ENCODE measurements around the gene RAP1GDS1. TPM values are rescaled to one million over a fixed set of nuclear protein-coding genes. Genes with fewer than 3 reads are reported as not detected.
A peak's percentile ranks its signal among the peaks of the same experiment; 100 is the strongest.
"Not testable (repeated sequence)": the region's sequence is repeated elsewhere in the genome, so short reads cannot be mapped to it uniquely, and the experiment has no call there.

The RAP1GDS1 gene
- total RNA-seq, 1 experiment from 2014 or later = 48.6 TPM

DNA sequence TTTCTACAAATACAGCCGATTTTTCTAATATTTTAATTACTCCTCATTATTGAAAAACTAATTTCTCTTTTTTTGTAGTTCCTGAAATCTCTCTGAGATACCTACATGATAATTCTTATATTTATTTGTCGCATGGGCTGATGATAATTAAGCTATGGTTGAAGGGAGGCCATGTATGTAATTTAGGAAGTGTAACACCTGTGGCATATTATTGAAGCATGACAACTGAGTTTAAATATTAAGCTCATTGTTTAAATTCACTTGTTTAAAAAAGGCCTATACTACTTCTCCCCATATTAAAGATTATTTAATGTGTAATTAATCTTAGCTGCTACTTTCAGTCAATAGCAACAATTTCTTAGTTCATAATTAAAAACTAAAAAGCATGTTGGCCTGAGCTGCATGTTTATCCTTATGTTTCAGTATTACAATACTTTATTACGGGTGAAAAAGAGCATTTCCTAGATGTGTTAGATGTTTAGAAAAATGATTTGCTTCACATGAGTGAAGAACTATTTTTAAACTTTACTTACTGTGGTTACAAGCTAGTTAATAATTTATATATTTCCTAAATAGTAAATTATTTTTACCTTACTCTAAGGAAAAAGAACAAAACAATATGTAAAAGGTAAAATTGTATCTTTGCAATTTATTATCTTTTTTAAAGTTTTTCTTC is 122.4 kb downstream of the RAP1GDS1 start:
- no peak for DNase-seq (ENCODE audit: low read depth, low spot score)
- in situ Hi-C loops (cut with HindIII; ENCODE audit: low pct_unique_long_range_greater_than_20kb, low sequenced_read_pairs) = no loop called here

DNA sequence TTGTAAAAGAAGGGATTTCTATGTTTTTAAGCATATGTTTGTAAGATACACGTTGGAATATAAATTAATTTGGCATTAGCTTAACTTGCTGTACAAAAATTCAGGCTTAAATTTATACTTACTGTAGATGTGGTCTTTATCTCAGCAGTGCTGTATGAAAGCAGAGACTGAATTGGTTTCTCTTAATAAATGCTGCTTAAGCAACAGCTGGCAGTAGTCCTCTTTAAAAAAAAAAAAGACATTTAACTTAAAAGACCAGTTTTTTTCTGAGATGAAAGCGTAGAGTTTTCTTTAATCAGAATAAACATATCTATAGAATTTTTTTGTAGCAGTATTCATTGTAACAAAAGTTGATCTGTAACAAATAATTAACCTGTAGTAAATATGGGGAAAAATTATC is 124.6 kb downstream of the RAP1GDS1 start:
- in situ Hi-C loops (cut with HindIII; ENCODE audit: low pct_unique_long_range_greater_than_20kb, low sequenced_read_pairs) = no loop called here
- DNase-seq (ENCODE audit: low read depth, low spot score) = no peak

DNA sequence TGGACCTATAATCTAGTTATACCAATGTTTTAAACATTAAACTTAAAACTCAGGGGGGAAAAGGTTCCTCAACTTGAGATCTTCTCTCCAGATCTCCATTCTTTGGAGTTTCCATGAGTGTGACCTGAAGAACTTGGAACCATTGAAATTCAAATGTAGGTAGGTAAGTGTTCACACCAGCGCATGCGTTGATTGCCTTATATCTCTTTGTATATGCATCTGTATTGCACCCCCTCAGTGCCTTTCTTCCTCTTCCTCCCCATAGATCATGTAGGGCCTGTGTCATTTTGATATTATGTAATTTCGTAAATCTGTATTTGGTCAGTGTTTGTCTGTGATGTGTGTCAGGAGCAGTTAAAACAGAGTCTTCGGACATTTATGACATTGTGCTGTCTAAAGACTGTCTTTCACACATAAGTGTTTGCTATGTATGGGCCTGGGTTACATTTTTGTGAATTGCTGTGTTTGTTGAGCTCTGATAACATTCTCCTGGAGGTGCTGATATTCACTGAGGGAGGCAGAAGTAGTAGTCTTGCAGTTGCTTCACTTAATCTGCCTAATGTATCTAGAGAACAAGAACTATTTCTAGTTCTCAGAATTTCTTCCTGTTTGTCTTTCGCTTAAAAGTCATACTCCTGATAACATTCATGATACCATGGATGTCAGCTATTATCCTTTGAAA is 126.3 kb downstream of the RAP1GDS1 start:
- in situ Hi-C loops (cut with HindIII; ENCODE audit: low pct_unique_long_range_greater_than_20kb, low sequenced_read_pairs) = no loop called here

DNA sequence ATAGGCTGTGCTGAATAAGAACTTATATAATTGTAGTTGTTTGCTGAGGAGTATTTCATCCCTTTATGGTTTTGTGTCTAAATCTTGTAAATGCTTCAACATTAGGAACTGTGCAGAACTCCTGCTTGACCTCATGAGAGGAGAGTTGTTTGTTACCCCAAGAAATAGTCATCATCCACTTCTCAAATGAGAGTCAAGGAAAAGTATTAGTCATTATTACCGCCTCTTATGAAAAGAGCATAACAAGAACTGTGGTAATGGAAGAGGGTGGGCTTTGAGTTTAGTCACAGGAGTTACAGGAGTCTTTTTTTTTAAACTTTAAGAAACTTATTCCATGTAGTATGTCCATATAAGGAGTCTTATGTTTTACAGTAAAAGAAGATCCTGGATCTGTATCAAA is 132.9 kb downstream of the RAP1GDS1 start:
- DNase-seq (ENCODE audit: low read depth, low spot score) = no peak
- in situ Hi-C loops (cut with HindIII; ENCODE audit: low pct_unique_long_range_greater_than_20kb, low sequenced_read_pairs) = no loop called here

More for the DNA sequence above, 126.3 kb downstream of the RAP1GDS1 start:
- no peak for DNase-seq (ENCODE audit: low read depth, low spot score)

DNA sequence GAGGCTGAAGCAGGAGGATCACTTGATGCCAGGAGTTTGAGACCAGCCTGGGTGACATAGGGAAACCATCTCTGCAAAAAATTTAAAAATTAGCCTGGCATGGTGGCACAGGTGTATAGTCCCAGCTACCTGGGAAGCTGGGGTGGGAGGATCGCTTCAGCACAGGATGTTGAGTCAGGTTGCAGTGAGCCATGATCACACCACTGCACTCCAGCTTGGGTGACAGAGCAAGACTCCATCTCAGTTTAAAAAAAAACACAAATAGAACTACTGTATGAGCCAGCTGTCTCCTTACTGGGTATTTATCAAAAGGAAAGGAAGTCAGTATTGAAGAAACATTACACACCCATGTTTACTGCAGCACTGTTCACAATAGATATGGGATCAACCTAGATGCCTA is 138.7 kb downstream of the RAP1GDS1 start:
- no peak for DNase-seq (ENCODE audit: low read depth, low spot score)
- in situ Hi-C loops (cut with HindIII; ENCODE audit: low pct_unique_long_range_greater_than_20kb, low sequenced_read_pairs) = no loop called here

DNA sequence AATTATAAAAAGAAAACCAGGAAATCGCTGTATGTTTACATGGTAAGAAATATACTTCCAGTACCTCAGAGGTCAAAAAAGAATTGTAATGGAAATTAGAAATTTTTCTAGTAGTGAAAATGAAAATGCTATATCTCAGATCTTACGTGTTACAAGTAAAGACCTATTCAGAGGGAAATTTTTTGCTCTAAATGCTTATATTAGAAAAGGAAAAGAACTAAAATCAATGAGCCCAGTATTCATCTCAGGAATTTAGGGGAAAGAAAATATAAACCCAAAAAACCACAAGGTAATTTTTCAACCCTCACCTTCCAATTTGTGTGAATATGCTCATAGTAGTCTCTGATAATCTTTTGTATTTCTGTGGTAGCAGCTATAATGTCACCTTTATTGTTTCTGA is 145.6 kb downstream of the RAP1GDS1 start:
- in situ Hi-C loops (cut with HindIII; ENCODE audit: low pct_unique_long_range_greater_than_20kb, low sequenced_read_pairs) = no loop called here

DNA sequence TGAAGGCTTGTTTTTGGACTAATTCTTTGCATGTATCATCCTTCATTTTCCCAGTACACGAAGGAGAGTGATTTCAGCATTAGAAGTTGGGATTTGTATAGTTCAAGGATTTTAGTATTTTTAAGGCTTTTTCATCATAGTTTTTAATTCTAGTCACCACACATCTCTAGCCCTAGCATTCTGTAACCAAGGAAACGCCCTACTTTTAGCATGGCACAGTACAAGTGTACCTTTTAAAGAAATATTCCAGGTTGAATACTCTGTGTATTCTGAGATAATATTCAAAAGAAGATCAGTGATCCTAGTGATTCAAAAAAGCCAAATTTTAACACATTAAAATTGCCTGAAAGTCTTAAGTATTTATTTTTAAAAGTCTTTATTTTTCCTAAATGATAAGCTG is 150.5 kb downstream of the RAP1GDS1 start:
- in situ Hi-C loops (cut with HindIII; ENCODE audit: low pct_unique_long_range_greater_than_20kb, low sequenced_read_pairs) = no loop called here
- DNase-seq (ENCODE audit: low read depth, low spot score) = no peak

More for the DNA sequence above, 145.6 kb downstream of the RAP1GDS1 start:
- DNase-seq (ENCODE audit: low read depth, low spot score) = no peak

DNA sequence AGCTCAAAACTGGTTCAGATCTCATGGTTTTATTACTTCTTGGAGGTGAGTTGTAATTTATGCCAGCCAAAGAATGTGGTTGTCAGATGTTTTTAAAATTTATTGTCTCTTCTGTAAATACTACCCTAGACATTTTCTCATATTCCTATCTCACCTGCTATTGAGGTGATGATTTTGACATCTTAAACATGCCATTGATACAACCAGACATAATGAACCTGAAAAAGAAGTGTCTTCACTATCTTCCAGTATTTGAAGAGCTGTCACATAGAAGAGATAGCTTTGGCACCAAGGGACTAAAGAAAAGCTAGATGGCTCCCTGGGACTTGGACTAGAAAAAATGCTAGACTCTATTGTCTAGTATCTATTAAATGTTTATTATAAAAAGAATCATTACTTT is 155.7 kb downstream of the RAP1GDS1 start:
- in situ Hi-C loops (cut with HindIII; ENCODE audit: low pct_unique_long_range_greater_than_20kb, low sequenced_read_pairs) = no loop called here
- DNase-seq (ENCODE audit: low read depth, low spot score) = no peak

DNA sequence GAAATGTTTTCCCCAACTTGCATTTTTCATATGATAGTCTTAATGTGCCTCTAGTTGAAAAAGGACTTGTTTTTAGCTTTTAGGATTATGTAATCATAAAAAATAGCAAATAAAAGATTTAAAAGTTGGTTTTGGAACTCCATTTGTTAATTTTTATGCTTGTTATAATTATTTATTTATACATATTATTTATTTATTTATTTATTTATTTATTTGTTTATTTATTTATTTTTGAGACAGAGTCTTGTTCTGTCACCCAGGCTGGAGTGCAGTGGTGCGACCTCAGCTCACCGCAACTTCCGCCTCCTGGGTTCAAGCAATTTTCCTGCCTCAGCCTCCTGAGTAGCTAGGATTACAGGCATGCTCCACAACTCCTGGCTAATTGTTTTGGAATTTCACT is 159.0 kb downstream of the RAP1GDS1 start:
- DNase-seq (ENCODE audit: low read depth, low spot score); in situ Hi-C loops (cut with HindIII; ENCODE audit: low pct_unique_long_range_greater_than_20kb, low sequenced_read_pairs): not testable (repeated sequence)

DNA sequence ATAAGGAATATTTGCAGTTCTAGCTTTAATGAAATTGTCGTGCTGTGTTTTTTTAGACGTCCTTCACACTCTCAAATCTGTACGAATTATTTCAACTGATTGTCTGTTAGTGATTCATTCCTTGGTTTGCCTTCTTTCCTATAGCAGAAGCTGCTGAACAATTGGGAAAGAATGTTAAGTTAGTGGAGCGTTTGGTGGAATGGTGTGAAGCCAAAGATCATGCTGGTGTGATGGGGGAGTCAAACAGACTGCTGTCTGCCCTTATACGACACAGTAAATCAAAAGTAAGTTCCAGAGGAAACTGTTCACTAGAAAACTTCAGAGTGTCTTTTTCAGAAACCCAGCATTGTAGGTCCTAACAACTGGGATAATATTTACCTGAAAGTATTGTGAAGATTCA is 159.9 kb downstream of the RAP1GDS1 start:
- in situ Hi-C loops (cut with HindIII; ENCODE audit: low pct_unique_long_range_greater_than_20kb, low sequenced_read_pairs) = no loop called here
- no peak for DNase-seq (ENCODE audit: low read depth, low spot score)

DNA sequence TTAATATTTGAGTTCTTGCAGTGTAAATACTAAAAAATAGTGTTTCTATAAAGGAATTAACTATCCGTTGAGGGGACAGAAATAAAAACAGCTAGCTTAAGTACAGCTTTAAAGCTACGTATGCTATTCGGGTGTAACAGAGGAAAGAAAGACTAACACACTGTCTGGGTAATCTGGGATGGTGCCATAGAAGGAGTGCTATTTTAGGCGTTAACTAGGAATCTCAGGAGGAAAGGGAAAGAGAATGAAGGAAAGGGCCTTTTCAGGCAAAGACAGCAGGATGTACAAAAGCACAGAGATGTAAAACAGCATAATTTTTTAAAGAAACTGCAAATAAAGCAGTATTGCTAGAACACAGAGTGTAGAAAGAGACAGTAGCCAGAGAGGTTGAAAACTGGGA is 161.8 kb downstream of the RAP1GDS1 start:
- DNase-seq (ENCODE audit: low read depth, low spot score) = no peak
- in situ Hi-C loops (cut with HindIII; ENCODE audit: low pct_unique_long_range_greater_than_20kb, low sequenced_read_pairs) = no loop called here

DNA sequence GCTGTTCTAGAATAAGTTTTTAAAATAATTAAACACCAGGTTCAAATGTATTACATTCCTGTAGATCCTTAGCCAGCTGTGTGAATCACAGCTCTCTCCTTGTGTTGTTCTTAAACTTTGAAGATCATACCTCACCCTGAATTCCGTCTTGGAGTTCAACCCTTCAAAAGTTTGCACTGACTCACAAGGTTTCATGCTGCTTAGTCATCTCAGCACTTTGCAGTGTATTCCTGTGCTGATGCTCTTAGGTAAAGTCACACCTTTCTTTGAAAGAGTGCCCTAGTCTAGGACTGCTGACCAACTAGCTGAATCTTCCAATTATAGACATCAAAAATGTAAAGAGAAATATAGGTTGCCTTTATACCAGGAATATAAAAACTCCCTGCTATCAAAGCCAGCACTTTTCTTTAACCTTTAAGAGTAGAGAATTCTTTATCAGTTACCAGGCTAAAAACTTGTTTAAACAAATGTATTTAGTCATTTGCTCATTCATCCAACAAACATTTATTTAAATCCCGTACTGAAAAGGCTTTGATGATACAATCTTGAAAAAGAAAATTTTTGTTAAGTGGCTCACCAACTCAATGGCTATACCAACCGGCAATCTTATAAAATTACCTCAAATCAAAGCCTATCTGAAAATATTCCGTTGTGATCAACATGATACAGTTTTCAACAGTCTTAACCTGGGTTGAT is 169.7 kb downstream of the RAP1GDS1 start:
- DNase-seq (ENCODE audit: low read depth, low spot score) = no peak
- in situ Hi-C loops (cut with HindIII; ENCODE audit: low pct_unique_long_range_greater_than_20kb, low sequenced_read_pairs) = no loop called here

DNA sequence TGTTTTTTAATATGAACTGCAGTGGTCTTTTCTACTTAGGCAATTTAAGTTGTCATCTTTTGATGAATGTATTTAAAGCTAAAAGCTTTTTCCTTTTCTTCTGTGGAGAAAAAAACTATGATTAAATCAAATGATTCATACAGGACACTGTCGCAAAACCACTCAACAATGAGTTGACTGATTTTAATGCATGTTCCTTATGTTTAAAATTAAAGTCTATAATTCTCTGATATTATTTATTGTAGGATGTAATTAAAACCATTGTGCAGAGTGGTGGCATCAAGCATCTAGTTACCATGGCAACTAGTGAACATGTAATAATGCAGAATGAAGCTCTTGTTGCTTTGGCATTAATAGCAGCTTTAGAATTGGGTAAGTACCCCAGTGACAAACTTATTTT is 172.5 kb downstream of the RAP1GDS1 start:
- in situ Hi-C loops (cut with HindIII; ENCODE audit: low pct_unique_long_range_greater_than_20kb, low sequenced_read_pairs) = no loop called here
- no peak for DNase-seq (ENCODE audit: low read depth, low spot score)

DNA sequence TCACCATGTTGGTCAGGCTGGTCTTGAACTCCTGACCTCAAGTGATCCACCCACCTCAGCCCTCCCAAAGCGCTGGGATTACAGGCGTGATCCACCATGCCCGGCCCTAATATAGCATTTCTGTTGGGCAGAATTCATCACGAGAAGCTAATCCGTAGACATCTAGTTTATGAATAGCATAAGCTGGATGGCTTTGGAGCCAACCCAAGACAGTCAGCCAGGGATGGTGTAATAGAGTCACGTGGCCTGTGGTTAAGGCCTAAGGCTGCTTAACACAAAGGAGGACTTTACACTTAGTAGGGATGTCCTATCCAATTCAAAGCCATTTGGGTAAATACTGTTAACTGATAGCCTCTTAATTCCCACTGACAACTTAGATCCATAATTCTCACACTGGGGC is 173.6 kb downstream of the RAP1GDS1 start:
- in situ Hi-C loops (cut with HindIII; ENCODE audit: low pct_unique_long_range_greater_than_20kb, low sequenced_read_pairs) = no loop called here

DNA sequence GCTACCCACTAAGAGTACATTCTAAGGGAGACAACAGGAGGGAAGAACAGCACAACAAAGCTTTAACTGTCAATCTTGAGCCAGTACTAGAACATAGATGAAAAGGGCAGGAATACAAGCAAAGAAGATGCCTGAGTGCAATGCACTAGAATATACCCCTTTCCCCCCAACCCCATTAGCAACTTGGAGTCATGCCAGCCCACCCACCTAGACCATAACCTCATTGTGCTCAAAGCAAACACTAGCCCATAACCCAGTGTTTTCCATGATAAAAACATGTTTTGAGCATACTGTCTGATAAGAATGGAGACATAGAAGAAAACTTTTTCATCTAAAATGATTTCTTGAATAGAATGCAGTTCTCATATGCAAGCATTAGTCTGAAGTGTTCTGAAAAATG is 183.2 kb downstream of the RAP1GDS1 start:
- in situ Hi-C loops (cut with HindIII; ENCODE audit: low pct_unique_long_range_greater_than_20kb, low sequenced_read_pairs) = no loop called here

More for the DNA sequence above, 173.6 kb downstream of the RAP1GDS1 start:
- DNase-seq (ENCODE audit: low read depth, low spot score) = peak; percentile 4

DNA sequence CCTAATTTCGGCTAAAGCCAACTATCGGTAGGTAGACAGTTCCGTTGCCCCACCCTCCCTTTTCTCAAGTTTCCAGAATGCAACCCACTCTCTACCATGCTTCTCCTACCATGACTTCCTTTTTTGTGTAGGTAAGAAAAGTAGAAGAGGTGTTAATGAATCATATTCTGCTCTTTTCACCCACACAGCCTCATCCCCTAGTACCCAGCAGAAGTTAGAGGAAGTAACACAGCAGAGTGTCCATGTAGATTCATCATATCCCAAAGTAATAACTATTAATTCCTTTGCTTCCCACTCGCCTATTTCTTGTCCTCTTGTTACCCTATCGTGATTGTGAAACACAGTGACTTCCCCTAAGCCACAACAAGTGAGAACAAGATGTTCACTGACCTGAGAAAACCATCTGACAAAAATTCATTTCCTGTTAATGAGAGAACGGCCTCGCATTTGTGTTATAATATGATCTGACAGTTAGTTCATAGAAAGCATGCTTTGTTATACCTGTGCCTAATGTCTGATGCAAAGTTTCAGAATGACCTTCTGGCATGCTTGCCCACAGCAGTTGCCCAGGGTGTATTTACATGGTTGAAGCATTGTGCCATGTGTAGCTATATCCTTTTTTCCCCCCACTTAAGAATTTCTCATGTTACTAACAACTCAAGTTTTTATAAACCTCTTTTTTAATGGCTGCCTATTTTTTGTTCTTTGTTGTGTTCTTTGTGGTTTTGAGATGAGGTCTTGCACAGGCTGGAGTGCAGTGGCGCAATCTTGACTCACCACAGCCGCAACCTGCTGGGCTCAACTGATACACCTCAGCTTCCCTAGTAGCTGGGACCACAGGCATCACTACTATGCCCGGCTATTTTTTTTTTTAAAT is 185.6 kb downstream of the RAP1GDS1 start:
- DNase-seq (ENCODE audit: low read depth, low spot score) = no peak
- in situ Hi-C loops (cut with HindIII; ENCODE audit: low pct_unique_long_range_greater_than_20kb, low sequenced_read_pairs) = no loop called here

More for the DNA sequence above, 183.2 kb downstream of the RAP1GDS1 start:
- no peak for DNase-seq (ENCODE audit: low read depth, low spot score)

DNA sequence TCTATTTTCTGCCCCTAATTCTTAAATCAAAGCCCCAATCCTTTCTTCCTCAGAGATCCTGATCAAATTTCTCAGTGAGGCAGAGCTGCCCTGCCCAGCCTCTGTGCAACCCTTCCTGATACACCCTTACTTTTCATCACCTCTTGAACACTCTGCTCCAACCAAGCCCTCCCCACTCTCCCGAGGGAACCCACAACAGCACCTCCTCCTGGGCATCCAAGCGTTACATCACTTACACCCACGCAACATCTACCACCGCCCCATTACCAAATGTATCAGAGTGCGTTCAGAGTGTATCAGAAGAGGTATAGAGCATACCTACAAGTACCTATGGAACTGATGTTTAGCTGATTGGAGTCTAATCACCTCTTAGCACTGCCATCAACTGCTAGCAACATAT is 186.5 kb downstream of the RAP1GDS1 start:
- in situ Hi-C loops (cut with HindIII; ENCODE audit: low pct_unique_long_range_greater_than_20kb, low sequenced_read_pairs) = no loop called here

DNA sequence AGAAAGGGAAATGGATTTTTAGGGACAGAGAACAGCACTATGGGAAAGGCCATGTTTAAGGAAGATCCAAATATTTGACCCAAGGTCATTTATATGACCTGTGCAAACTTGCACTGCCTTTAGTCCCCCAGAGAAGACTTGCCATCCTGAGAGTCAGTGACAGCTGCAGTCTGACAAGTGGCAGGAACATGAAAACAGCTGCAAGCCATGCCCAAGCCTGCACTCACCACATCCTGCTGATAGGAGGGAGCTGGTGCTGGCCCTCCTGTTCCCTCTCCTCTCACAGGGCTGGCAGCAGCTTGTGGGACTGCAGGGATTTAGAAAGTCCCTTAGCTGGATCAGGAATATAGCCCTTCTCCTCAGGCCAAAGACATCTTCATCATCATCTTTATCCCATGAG is 187.7 kb downstream of the RAP1GDS1 start:
- in situ Hi-C loops (cut with HindIII; ENCODE audit: low pct_unique_long_range_greater_than_20kb, low sequenced_read_pairs) = no loop called here
- DNase-seq (ENCODE audit: low read depth, low spot score) = no peak

More for the DNA sequence above, 186.5 kb downstream of the RAP1GDS1 start:
- no peak for DNase-seq (ENCODE audit: low read depth, low spot score)

Measured in SK-MEL-5 (cell line).